Measurements from ENCODE around the gene RAI14. TPM values are rescaled to one million over a fixed set of nuclear protein-coding genes. Genes with fewer than 3 reads are reported as not detected.
A peak's percentile ranks its signal among the peaks of the same experiment; 100 is the strongest.

Gene RAI14
- polyA plus RNA-seq, 4 donors: 4.2 to 16.8 (median 7.6) TPM

DNA sequence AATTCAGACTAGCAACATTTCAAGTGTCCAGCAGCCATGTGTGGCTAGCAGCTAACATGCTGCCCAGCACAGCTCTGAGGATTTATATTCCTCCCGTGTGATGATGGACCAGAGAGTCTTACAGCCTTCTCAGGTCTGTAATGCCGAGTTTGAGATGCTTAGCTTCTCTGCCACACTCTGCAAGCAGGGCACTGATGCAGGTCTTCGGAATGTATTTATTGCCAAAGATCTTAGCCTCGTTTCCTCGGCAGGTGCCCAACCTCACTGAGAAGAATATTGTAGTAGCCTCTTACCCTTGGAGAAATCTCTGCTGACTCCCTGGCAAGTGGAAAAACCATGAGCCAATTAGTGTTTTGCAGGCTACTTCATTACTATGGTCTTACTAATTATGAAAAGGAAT, 3.7 kb upstream of the RAI14 start:
- Histone ChIP-seq H3K4me1 (ENCODE audit: control insufficient read depth in 3 of 3, insufficient read depth in 2 of 3, low read depth in 1 of 3, low read length in 2 of 3) (peaks cover 0 to 4% (median 0%) of the 10 kb centered on the region in 3 donors), H3K36me3 (ENCODE audit: control insufficient read depth in 3 of 3, insufficient read depth in 2 of 3, low read depth in 1 of 3, low read length in 3 of 3) (no peaks in the 10 kb centered on the region), H3K27ac (ENCODE audit: low read depth in 1 of 3, low read length in 2 of 3) (no peak overlapping the region), H3K9me3 (ENCODE audit: control insufficient read depth in 2 of 2, insufficient read depth in 1 of 2, low read depth in 1 of 2, low read length in 1 of 2) (no peaks in the 10 kb centered on the region), H3K4me3 (ENCODE audit: low read depth in 1 of 3, low read length in 3 of 3) (no peak overlapping the region), H3K27me3 (ENCODE audit: control insufficient read depth in 3 of 3, insufficient read depth in 3 of 3, low read length in 3 of 3) (peaks cover 0 to 4% (median 0%) of the 10 kb centered on the region in 3 donors)
- 63 to 75% (median 70%) methylated on average over 5 of the region's 5 CpGs for WGBS, 3 donors
- FAIRE-seq (no peak), DNase-seq (no peak)

DNA sequence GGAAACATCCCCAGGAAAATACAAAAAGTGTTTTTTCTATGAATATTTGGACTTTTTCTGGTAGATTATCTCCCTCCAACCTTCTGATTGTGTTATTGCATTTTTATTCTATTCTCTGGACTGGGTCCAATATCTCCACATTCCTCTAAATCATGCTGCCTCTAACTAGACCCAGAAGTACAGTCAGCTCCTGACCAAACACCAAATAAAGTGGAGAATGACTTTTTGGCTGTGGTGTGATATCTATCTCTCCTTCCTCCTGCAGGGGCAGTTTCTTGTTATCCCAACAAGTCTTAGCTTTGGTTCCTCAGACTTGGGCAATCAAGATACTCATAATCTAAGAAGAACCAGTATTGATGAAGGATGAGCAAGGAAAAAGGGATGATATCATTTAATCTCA, 3.2 kb upstream of the RAI14 start:
- no peak overlapping the region for H3K27ac ChIP-seq (ENCODE audit: low read depth in 1 of 3, low read length in 2 of 3)
- FAIRE-seq (no peak), DNase-seq (no peak)
- H3K4me1 ChIP-seq (ENCODE audit: control insufficient read depth in 3 of 3, insufficient read depth in 2 of 3, low read depth in 1 of 3, low read length in 2 of 3): peaks cover 0 to 9% (median 0%) of the 10 kb centered on the region in 3 donors
- no peak overlapping the region for H3K4me3 ChIP-seq (ENCODE audit: low read depth in 1 of 3, low read length in 3 of 3)
- no peaks in the 10 kb centered on the region for H3K9me3 ChIP-seq (ENCODE audit: control insufficient read depth in 2 of 2, insufficient read depth in 1 of 2, low read depth in 1 of 2, low read length in 1 of 2)
- no peaks in the 10 kb centered on the region for H3K36me3 ChIP-seq (ENCODE audit: control insufficient read depth in 3 of 3, insufficient read depth in 2 of 3, low read depth in 1 of 3, low read length in 3 of 3)
- peaks cover 0 to 5% (median 0%) of the 10 kb centered on the region in 3 donors for H3K27me3 ChIP-seq (ENCODE audit: control insufficient read depth in 3 of 3, insufficient read depth in 3 of 3, low read length in 3 of 3)

DNA sequence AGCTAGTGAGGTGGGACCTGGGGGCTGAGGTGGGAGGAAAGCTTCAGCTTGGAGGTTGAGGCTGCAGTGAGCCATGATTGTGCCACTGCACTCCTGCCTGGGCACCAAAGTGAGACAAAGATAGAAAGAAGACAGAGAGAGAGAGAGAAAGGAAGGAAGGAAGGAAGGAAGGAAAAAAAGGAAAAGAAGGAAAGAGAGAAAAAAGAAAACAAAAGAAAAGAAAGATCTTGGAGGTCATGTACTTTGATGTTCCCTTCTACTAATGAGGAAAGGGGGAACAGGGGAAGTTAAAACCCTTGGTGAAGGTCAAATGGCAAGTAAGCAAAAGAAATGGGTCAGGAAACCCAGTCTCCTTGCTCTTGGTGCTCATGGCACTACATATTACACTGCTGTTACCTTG, 2.4 kb upstream of the RAI14 start:
- H3K36me3 ChIP-seq (ENCODE audit: control insufficient read depth in 3 of 3, insufficient read depth in 2 of 3, low read depth in 1 of 3, low read length in 3 of 3): no peaks in the 10 kb centered on the region
- DNase-seq (no peak), FAIRE-seq (no peak)

DNA sequence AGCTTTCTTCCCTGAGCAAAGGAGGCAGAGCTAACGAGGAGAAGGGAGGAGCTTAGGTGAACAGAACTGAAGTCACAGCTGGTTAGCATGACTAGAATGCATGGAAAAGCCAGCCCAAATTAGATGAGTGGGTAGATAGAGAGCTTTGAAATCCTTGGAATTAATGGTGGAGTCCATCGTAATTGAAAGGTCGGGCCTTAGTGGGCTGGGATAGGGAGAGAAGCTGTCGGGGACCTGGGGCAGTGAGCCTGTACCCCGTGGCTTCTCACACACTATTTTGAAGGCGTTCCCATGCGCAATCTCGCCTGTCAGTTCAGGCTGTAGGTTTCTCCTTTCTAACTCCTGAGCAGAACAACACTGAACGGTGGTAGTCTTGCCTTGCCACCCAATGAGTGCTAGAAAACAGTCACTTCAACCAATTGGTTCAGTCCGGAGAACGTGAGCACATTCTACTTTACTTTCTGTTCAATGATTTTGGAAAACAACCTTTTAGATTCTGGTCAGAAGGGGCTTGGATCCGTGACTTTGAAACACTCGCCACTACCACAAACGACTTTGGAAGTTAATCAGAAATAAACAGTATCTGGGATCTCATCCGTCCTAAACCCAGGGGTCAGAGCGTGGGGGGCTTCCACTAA, 655 bp upstream of the RAI14 start:
- Histone ChIP-seq H3K27me3 (ENCODE audit: control insufficient read depth in 3 of 3, insufficient read depth in 3 of 3, low read length in 3 of 3) (peaks cover 0 to 5% (median 0%) of the 10 kb centered on the region in 3 donors), H3K9me3 (ENCODE audit: control insufficient read depth in 2 of 2, insufficient read depth in 1 of 2, low read depth in 1 of 2, low read length in 1 of 2) (no peaks in the 10 kb centered on the region), H3K27ac (ENCODE audit: low read depth in 1 of 3, low read length in 2 of 3) (peak overlapping the region; percentile 73 to 85 (median 74)), H3K4me1 (ENCODE audit: control insufficient read depth in 3 of 3, insufficient read depth in 2 of 3, low read depth in 1 of 3, low read length in 2 of 3) (peaks cover 0 to 9% (median 0%) of the 10 kb centered on the region in 3 donors), H3K4me3 (ENCODE audit: low read depth in 1 of 3, low read length in 3 of 3) (peak overlapping the region; percentile 49 to 86 (median 65)), H3K36me3 (ENCODE audit: control insufficient read depth in 3 of 3, insufficient read depth in 2 of 3, low read depth in 1 of 3, low read length in 3 of 3) (peaks cover 0 to 2% (median 0%) of the 10 kb centered on the region in 3 donors)
- DNase-seq (peak; percentile 71 to 82), FAIRE-seq (no peak)
- 0 to 2% (median 1%) methylated on average over 16 of the region's 16 CpGs for WGBS, 3 donors

More for the DNA sequence above, 2.4 kb upstream of the RAI14 start:
- Histone ChIP-seq H3K4me3 (ENCODE audit: low read depth in 1 of 3, low read length in 3 of 3) (no peak overlapping the region), H3K27me3 (ENCODE audit: control insufficient read depth in 3 of 3, insufficient read depth in 3 of 3, low read length in 3 of 3) (peaks cover 0 to 5% (median 0%) of the 10 kb centered on the region in 3 donors), H3K27ac (ENCODE audit: low read depth in 1 of 3, low read length in 2 of 3) (no peak overlapping the region), H3K4me1 (ENCODE audit: control insufficient read depth in 3 of 3, insufficient read depth in 2 of 3, low read depth in 1 of 3, low read length in 2 of 3) (peaks cover 0 to 9% (median 0%) of the 10 kb centered on the region in 3 donors), H3K9me3 (ENCODE audit: control insufficient read depth in 2 of 2, insufficient read depth in 1 of 2, low read depth in 1 of 2, low read length in 1 of 2) (no peaks in the 10 kb centered on the region)

DNA sequence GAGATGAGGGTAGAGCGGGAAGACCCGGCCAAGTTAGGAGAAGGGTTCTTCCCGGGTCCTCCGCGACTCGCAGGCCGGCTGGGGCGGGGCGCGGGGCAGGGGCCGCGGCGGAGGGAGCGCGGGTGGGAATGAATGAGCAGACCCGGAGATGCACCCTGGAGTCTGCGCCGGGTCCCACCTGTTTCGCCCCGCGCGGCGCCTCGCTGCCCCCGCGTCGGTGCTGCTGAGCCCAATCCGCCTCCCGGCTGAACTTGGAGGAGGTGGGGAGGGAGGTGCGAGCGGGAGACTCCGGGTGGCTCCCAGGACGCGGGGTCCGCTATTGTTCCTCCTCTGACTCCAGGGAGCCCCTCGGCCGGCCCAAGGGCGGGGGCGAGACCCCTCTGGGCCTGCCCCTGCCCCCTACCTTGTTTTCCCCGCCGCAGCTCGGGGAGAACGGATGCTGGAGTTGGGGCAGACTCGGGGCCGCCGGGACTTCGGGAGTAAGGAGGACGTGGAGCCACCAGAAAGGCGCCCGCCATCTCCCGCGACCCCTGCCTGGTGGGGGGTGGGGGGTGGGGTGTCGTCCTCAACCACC, 659 bp downstream of the RAI14 start:
- Histone ChIP-seq H3K4me1 (ENCODE audit: control insufficient read depth in 3 of 3, insufficient read depth in 2 of 3, low read depth in 1 of 3, low read length in 2 of 3) (peaks cover 0 to 9% (median 0%) of the 10 kb centered on the region in 3 donors), H3K9me3 (ENCODE audit: control insufficient read depth in 2 of 2, insufficient read depth in 1 of 2, low read depth in 1 of 2, low read length in 1 of 2) (no peaks in the 10 kb centered on the region), H3K4me3 (ENCODE audit: low read depth in 1 of 3, low read length in 3 of 3) (peak overlapping the region; percentile 49 to 86 (median 65)), H3K27ac (ENCODE audit: low read depth in 1 of 3, low read length in 2 of 3) (peak overlapping the region; percentile 73 to 85 (median 74)), H3K36me3 (ENCODE audit: control insufficient read depth in 3 of 3, insufficient read depth in 2 of 3, low read depth in 1 of 3, low read length in 3 of 3) (peaks cover 0 to 2% (median 0%) of the 10 kb centered on the region in 3 donors), H3K27me3 (ENCODE audit: control insufficient read depth in 3 of 3, insufficient read depth in 3 of 3, low read length in 3 of 3) (peaks cover 0 to 5% (median 0%) of the 10 kb centered on the region in 3 donors)
- DNase-seq: peak in 1 of 2 donors; percentile 52
- WGBS, 3 donors: 0 to 1% (median 0%) methylated on average over 36 to 53 of the region's 53 CpGs
- no peak for FAIRE-seq

DNA sequence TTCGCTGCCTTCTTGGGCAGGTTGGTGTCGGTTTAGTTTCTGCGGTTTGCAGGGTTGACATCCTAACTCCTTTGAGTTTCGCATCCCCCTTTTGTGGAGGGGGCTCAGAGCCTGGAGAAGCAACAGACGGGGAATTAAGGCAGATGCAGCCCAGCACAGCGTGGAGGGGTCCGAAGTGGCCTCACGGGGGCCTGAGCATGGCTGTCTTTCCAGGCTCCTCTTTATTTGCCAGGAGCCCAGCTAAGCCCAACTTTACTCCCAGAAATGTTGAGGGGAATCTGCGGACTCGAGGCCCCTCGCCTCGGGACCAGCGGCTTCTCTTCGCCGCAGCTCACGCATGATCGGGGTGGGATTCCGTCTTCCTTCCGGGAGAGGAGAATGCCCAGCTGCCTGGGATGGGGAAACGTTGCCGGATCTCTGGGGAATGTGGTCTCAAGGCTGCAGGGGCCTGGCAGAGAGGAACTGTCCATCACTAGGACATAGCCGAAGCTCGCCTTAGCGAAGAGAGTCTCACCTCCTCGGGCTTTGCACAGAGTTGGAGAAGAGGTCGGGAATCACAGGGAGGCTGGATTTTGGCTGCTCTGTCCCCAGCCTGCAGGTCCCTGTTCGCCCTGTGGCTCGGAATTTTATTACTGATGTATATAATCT, 1.3 kb downstream of the RAI14 start:
- 1 to 5% (median 4%) methylated on average over 27 to 28 of the region's 28 CpGs for WGBS, 3 donors
- H3K4me1 ChIP-seq (ENCODE audit: control insufficient read depth in 3 of 3, insufficient read depth in 2 of 3, low read depth in 1 of 3, low read length in 2 of 3): peaks cover 0 to 9% (median 0%) of the 10 kb centered on the region in 3 donors
- FAIRE-seq (no peak), DNase-seq (peak in 1 of 2 donors; percentile 51)
- H3K27ac ChIP-seq (ENCODE audit: low read depth in 1 of 3, low read length in 2 of 3): peak overlapping the region in 2 of 3 donors; percentile 74 to 85
- H3K4me3 ChIP-seq (ENCODE audit: low read depth in 1 of 3, low read length in 3 of 3): peak overlapping the region; percentile 49 to 86 (median 65)
- peaks cover 0 to 2% (median 0%) of the 10 kb centered on the region in 3 donors for H3K36me3 ChIP-seq (ENCODE audit: control insufficient read depth in 3 of 3, insufficient read depth in 2 of 3, low read depth in 1 of 3, low read length in 3 of 3)
- H3K27me3 ChIP-seq (ENCODE audit: control insufficient read depth in 3 of 3, insufficient read depth in 3 of 3, low read length in 3 of 3): peaks cover 0 to 5% (median 0%) of the 10 kb centered on the region in 3 donors
- no peaks in the 10 kb centered on the region for H3K9me3 ChIP-seq (ENCODE audit: control insufficient read depth in 2 of 2, insufficient read depth in 1 of 2, low read depth in 1 of 2, low read length in 1 of 2)

DNA sequence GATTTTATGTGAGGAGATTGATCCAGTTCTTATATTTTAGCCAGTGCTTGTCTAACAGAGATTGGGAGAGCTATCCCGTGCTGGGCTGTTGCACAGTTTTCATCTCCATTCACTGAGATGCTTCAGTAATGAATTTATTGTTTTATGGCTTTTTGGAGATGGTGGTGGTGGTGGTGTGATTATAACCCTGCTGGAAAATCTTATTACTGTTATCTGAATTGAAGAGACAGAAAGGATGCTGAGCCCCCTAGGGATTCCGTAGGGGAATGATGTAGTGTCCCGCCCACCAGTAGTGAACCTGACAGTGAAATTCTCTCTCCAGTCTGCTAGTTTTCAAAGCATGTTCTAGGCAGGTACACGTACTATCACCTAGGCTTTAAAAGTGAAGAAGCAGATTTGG, 1.9 kb downstream of the RAI14 start:
- DNase-seq: peak in 1 of 2 donors; percentile 17
- peaks cover 0 to 9% (median 0%) of the 10 kb centered on the region in 3 donors for H3K4me1 ChIP-seq (ENCODE audit: control insufficient read depth in 3 of 3, insufficient read depth in 2 of 3, low read depth in 1 of 3, low read length in 2 of 3)
- H3K9me3 ChIP-seq (ENCODE audit: control insufficient read depth in 2 of 2, insufficient read depth in 1 of 2, low read depth in 1 of 2, low read length in 1 of 2): no peaks in the 10 kb centered on the region
- H3K27ac ChIP-seq (ENCODE audit: low read depth in 1 of 3, low read length in 2 of 3): no peak overlapping the region
- H3K36me3 ChIP-seq (ENCODE audit: control insufficient read depth in 3 of 3, insufficient read depth in 2 of 3, low read depth in 1 of 3, low read length in 3 of 3): peaks cover 0 to 2% (median 0%) of the 10 kb centered on the region in 3 donors
- H3K4me3 ChIP-seq (ENCODE audit: low read depth in 1 of 3, low read length in 3 of 3): peak overlapping the region in 2 of 3 donors; percentile 65 to 86
- H3K27me3 ChIP-seq (ENCODE audit: control insufficient read depth in 3 of 3, insufficient read depth in 3 of 3, low read length in 3 of 3): peaks cover 0 to 5% (median 0%) of the 10 kb centered on the region in 3 donors
- 38 to 52% (median 45%) methylated on average over 4 of the region's 4 CpGs for WGBS, 3 donors
- no peak for FAIRE-seq

DNA sequence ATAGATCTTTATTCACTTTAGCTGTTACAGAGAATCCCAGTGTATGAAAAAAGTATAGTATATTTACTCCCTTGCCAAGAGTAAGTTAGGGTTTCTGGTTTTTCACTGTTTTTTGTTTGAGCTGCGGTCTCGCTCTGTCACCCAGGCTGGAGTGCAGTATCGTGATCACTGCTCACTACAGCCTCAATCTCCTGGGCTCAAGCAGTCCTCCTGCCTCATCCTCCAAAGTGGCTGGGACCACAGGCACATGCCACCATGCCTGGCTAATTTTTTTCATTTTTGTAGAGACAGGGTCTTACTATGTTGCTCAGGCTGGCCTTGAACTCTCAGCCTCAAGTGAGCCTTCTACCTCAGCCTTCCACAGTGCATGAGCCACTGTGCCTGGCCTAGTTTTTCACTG, 3.0 kb downstream of the RAI14 start:
- H3K4me3 ChIP-seq (ENCODE audit: low read depth in 1 of 3, low read length in 3 of 3): no peak overlapping the region
- peaks cover 0 to 2% (median 0%) of the 10 kb centered on the region in 3 donors for H3K36me3 ChIP-seq (ENCODE audit: control insufficient read depth in 3 of 3, insufficient read depth in 2 of 3, low read depth in 1 of 3, low read length in 3 of 3)
- peaks cover 0 to 5% of the 10 kb centered on the region in 2 donors for H3K9me3 ChIP-seq (ENCODE audit: control insufficient read depth in 2 of 2, insufficient read depth in 1 of 2, low read depth in 1 of 2, low read length in 1 of 2)
- WGBS, 3 donors: 97 to 99% (median 98%) methylated on average over 3 of the region's 3 CpGs
- no peak overlapping the region for H3K27ac ChIP-seq (ENCODE audit: low read depth in 1 of 3, low read length in 2 of 3)
- peaks cover 0 to 9% (median 0%) of the 10 kb centered on the region in 3 donors for H3K4me1 ChIP-seq (ENCODE audit: control insufficient read depth in 3 of 3, insufficient read depth in 2 of 3, low read depth in 1 of 3, low read length in 2 of 3)
- no peak for FAIRE-seq
- H3K27me3 ChIP-seq (ENCODE audit: control insufficient read depth in 3 of 3, insufficient read depth in 3 of 3, low read length in 3 of 3): peaks cover 0 to 5% (median 0%) of the 10 kb centered on the region in 3 donors
- DNase-seq: no peak

Measured in small intestine (tissue), 7 donors.